22Rv1 (cell line): ENCODE data around the gene GLOD5.

Experiments used
- ZFX ChIP-seq: fragments of 450-650 bp; IDR thresholded peaks from 2 replicates; pipeline ENCODE4 v1.6.1; 2017; ENCODE audit warnings: antibody characterized with exemption, borderline replicate concordance
- TF ChIP-seq, protein P1 (sequence below): fragments of 450-650 bp; IDR thresholded peaks from 2 replicates; pipeline ENCODE4 v1.5.1; 2017; ENCODE audit warnings: mild to moderate bottlenecking

DNA sequence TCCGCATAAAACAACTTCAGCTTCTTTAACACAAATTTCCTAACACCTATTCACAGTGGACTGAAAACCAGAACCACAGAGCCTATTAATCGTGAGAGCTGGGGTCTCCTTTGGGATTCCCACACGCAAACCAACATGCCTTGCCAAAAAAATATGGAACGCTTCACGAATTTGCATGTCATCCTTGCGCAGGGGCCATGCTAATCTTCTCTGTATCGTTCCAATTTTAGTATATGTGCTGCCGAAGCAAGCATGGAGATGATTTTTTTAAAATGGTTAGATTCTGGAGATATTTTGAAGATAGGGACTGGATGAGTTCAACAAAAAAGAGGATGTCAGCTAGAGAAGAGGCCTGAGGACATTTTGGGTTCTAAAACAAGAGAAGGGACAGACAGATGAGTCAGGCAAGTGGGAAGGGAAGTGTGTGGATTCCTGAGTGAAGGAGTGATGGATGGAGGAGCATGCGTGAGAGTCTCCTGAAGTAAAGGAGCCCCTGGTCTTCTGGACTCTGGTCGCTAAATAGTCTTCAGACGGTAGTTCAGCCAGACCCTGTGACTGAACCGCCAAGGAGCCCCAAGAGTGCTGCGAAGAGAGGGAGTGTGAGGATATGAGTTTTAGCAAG is 15.4 kb downstream of the GLOD5 start:
- TF ChIP-seq, protein P1, sequence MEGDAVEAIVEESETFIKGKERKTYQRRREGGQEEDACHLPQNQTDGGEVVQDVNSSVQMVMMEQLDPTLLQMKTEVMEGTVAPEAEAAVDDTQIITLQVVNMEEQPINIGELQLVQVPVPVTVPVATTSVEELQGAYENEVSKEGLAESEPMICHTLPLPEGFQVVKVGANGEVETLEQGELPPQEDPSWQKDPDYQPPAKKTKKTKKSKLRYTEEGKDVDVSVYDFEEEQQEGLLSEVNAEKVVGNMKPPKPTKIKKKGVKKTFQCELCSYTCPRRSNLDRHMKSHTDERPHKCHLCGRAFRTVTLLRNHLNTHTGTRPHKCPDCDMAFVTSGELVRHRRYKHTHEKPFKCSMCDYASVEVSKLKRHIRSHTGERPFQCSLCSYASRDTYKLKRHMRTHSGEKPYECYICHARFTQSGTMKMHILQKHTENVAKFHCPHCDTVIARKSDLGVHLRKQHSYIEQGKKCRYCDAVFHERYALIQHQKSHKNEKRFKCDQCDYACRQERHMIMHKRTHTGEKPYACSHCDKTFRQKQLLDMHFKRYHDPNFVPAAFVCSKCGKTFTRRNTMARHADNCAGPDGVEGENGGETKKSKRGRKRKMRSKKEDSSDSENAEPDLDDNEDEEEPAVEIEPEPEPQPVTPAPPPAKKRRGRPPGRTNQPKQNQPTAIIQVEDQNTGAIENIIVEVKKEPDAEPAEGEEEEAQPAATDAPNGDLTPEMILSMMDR, result no peak
- TF ChIP-seq ZFX, result no peak
